ENCODE data around the gene USP22.
"Not testable (repeated sequence)": the region's sequence is repeated elsewhere in the genome, so short reads cannot be mapped to it uniquely, and the experiment has no call there.

USP22 gene

GRCh38 chr17:20988001-20988636 lies 54.7 kb downstream of the USP22 start:
- DNase-seq (ENCODE audit: low read depth in 2 of 2): no peak

GRCh38 chr17:20987511-20987910 lies 55.3 kb downstream of the USP22 start:
- DNase-seq (ENCODE audit: low read depth in 2 of 2): no peak

- no peak for DNase-seq (ENCODE audit: low read depth in 2 of 2)
Observed at GRCh38 chr17:20986767-20987510, 55.9 kb downstream of the USP22 start.

GRCh38 chr17:20983359-20983637 lies 59.5 kb downstream of the USP22 start:
- no peak for DNase-seq (ENCODE audit: low read depth in 2 of 2)

GRCh38 chr17:20982589-20983358 lies 60.0 kb downstream of the USP22 start:
- DNase-seq (ENCODE audit: low read depth in 2 of 2): no peak

GRCh38 chr17:20981046-20981920 lies 61.5 kb downstream of the USP22 start:
- no peak for DNase-seq (ENCODE audit: low read depth in 2 of 2)

GRCh38 chr17:20979792-20980083 lies 63.1 kb downstream of the USP22 start:
- no peak for DNase-seq (ENCODE audit: low read depth in 2 of 2)

- not testable (repeated sequence) for DNase-seq (ENCODE audit: low read depth in 2 of 2)
Observed at GRCh38 chr17:20979007-20979791, 63.6 kb downstream of the USP22 start.

- not testable (repeated sequence) for DNase-seq (ENCODE audit: low read depth in 2 of 2)
Observed at GRCh38 chr17:20977609-20978253, 65.1 kb downstream of the USP22 start.

- DNase-seq (ENCODE audit: low read depth in 2 of 2): no peak
Observed at GRCh38 chr17:20975566-20975965, 67.2 kb downstream of the USP22 start.

- DNase-seq (ENCODE audit: low read depth in 2 of 2): no peak
Observed at GRCh38 chr17:20970329-20970728, 72.5 kb downstream of the USP22 start.

- no peak for DNase-seq (ENCODE audit: low read depth in 2 of 2)
Observed at GRCh38 chr17:20968913-20969616, 73.7 kb downstream of the USP22 start.

- no peak for DNase-seq (ENCODE audit: low read depth in 2 of 2)
Observed at GRCh38 chr17:20967776-20968175, 75.0 kb downstream of the USP22 start.

GRCh38 chr17:20966870-20967269 lies 75.9 kb downstream of the USP22 start:
- no peak for DNase-seq (ENCODE audit: low read depth in 2 of 2)

GRCh38 chr17:20965492-20965891 lies 77.3 kb downstream of the USP22 start:
- DNase-seq (ENCODE audit: low read depth in 2 of 2): no peak

- no peak for DNase-seq (ENCODE audit: low read depth in 2 of 2)
Observed at GRCh38 chr17:20961586-20961985, 81.2 kb downstream of the USP22 start.

GRCh38 chr17:20960871-20961270 lies 81.9 kb downstream of the USP22 start:
- DNase-seq (ENCODE audit: low read depth in 2 of 2): no peak

GRCh38 chr17:20955427-20956323 lies 87.1 kb downstream of the USP22 start:
- no peak for DNase-seq (ENCODE audit: low read depth in 2 of 2)

GRCh38 chr17:20954794-20955193 lies 88.0 kb downstream of the USP22 start:
- no peak for DNase-seq (ENCODE audit: low read depth in 2 of 2)
